SK-N-MC (cell line): ENCODE results near the gene TCAP.

Experiments
- EZH2 ChIP-seq: fragments of 200-600 bp; sonication (generic); IDR thresholded peaks from one replicate; pipeline ENCODE4 v1.6.1; 2017; ENCODE audit warnings: antibody characterized with exemption
- POLR2AphosphoS5 ChIP-seq: IDR thresholded peaks from 2 replicates; pipeline ENCODE4 v1.6.1; 2012; ENCODE audit warnings: mild to moderate bottlenecking, low read depth, low read length, borderline replicate concordance

DNA sequence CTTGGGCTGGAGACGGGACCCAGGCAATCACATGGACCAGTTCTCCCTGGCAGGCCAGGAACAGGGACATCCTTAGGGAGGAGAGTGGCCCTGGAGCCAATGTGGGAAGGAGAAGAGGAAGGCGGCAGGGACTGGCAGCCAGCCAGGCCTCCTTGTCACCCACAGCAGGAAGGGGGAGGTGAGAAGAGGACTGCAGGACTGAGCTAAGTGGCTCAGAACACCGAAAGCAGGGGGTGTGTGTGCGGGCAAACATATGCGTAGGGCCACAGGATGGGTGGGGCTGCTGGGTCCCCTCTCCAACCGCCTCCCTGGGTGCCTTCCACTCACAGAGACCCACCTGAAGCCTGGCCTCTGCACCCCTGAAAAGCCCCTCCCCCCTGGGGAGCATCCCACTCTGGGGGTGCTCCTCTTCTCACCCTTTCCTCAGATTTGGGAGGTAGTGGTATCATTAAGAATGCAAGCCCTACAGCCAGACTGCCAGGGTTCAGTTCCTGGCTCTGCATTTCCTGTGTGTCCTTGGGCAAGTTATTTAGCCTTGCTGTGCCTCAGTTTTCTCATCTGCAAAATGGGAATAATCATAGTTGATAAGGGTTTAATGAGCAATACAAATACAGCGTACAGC, 11.2 kb downstream of the TCAP start:
- TF ChIP-seq POLR2AphosphoS5 (no peak), EZH2 (no peak)
